ENCODE results near the gene TEX2. TPM values are rescaled to one million over a fixed set of nuclear protein-coding genes. Genes with fewer than 3 reads are reported as not detected.
A peak's percentile ranks its signal among the peaks of the same experiment; 100 is the strongest.

Gene TEX2
- total and polyA plus RNA-seq, 9 of the 15 experiments (the other 6 are each of a cell fraction or from before 2014, with no cell fraction given): 4.1 to 27.6 (median 19.3) TPM

DNA sequence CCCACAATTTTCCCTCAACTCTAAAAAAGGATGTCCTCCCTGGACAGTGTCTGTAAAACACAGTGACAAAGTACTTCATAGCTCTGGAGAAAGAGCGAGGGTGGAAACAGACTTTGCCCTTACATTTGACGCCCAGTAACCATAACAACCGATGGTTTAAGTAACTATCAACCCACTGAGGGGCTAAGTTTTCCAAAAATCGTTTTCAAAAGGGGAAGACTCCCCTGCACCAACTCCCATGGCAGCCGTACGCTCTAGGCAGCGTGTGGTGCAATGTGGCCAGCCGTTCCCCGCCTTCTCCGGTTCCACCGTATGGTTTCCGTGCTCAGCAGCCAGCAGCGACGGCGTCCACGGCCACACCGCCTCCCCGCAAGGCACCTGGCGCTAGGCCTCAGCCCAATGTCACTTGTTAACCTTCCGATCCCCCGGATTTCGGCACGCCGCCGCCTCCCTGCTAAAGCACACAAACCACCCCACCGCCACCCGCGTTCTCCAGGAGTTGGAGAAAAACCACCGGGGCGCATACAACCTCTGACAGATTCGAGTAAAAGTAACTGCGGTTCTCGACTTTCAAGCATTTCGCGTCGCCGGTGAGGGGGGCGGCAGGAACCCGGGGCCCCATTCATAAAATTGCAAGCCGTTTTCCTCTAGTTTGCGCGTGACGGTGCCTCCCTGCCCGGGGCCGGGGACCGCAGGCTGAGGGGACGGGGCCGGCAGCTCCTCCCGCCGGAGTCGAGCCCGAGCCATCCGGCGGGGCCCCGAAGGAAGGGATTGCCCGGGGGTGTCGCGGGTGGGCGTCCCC is 661 bp downstream of the TEX2 start (continued):
- TF ChIP-seq ZNF124 (CRISPR knock-in tag; IDR thresholded peaks at IDR 0.05) (no peak), CBFA2T3 (IDR thresholded peaks at IDR 0.05) (no peak), ZBTB17 (CRISPR knock-in tag; IDR thresholded peaks at IDR 0.05) (no peak), POLR2H (tag; IDR thresholded peaks at IDR 0.05; ENCODE audit: low read depth) (no peak), EZH2 (IDR thresholded peaks at IDR 0.05; ENCODE audit: borderline replicate concordance, low read depth, low read length) (no peak), NR1H2 (CRISPR knock-in tag; IDR thresholded peaks at IDR 0.05) (no peak), MYC (IDR thresholded peaks at IDR 0.05; ENCODE audit: low read depth, low read length) (0 out of 2 replicates have a peak, but pooled peaks have one; percentile 25), MYC (CRISPR knock-in tag; IDR thresholded peaks at IDR 0.05; ENCODE audit: borderline replicate concordance, low read depth) (no peak), TEAD2 (tag; IDR thresholded peaks at IDR 0.05) (no peak), RBM17 (IDR thresholded peaks at IDR 0.05; ENCODE audit: borderline replicate concordance, low read depth, low read length) (no peak)
- TF ChIP-seq, protein P1, sequence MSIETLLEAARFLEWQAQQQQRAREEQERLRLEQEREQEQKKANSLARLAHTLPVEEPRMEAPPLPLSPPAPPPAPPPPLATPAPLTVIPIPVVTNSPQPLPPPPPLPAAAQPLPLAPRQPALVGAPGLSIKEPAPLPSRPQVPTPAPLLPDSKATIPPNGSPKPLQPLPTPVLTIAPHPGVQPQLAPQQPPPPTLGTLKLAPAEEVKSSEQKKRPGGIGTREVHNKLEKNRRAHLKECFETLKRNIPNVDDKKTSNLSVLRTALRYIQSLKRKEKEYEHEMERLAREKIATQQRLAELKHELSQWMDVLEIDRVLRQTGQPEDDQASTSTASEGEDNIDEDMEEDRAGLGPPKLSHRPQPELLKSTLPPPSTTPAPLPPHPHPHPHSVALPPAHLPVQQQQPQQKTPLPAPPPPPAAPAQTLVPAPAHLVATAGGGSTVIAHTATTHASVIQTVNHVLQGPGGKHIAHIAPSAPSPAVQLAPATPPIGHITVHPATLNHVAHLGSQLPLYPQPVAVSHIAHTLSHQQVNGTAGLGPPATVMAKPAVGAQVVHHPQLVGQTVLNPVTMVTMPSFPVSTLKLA (conservative IDR thresholded peaks at IDR 0.05): peak in 1 of 2 experiments; percentile 49; a peak in 3 of 4 replicates
- TF ChIP-seq, protein P2, sequence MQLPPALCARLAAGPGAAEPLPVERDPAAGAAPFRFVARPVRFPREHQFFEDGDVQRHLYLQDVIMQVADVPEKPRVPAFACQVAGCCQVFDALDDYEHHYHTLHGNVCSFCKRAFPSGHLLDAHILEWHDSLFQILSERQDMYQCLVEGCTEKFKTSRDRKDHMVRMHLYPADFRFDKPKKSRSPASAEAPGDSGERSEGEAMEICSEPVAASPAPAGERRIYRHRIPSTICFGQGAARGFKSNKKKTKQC (CRISPR knock-in tag; IDR thresholded peaks at IDR 0.05): no peak
- TF ChIP-seq, protein P3, sequence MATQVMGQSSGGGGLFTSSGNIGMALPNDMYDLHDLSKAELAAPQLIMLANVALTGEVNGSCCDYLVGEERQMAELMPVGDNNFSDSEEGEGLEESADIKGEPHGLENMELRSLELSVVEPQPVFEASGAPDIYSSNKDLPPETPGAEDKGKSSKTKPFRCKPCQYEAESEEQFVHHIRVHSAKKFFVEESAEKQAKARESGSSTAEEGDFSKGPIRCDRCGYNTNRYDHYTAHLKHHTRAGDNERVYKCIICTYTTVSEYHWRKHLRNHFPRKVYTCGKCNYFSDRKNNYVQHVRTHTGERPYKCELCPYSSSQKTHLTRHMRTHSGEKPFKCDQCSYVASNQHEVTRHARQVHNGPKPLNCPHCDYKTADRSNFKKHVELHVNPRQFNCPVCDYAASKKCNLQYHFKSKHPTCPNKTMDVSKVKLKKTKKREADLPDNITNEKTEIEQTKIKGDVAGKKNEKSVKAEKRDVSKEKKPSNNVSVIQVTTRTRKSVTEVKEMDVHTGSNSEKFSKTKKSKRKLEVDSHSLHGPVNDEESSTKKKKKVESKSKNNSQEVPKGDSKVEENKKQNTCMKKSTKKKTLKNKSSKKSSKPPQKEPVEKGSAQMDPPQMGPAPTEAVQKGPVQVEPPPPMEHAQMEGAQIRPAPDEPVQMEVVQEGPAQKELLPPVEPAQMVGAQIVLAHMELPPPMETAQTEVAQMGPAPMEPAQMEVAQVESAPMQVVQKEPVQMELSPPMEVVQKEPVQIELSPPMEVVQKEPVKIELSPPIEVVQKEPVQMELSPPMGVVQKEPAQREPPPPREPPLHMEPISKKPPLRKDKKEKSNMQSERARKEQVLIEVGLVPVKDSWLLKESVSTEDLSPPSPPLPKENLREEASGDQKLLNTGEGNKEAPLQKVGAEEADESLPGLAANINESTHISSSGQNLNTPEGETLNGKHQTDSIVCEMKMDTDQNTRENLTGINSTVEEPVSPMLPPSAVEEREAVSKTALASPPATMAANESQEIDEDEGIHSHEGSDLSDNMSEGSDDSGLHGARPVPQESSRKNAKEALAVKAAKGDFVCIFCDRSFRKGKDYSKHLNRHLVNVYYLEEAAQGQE (IDR thresholded peaks at IDR 0.05; ENCODE audit: borderline replicate concordance): no peak
- TF ChIP-seq, protein P3 (CRISPR knock-in tag; IDR thresholded peaks at IDR 0.05; ENCODE audit: low read depth): no peak
- TF ChIP-seq, protein P4, sequence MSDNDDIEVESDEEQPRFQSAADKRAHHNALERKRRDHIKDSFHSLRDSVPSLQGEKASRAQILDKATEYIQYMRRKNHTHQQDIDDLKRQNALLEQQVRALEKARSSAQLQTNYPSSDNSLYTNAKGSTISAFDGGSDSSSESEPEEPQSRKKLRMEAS (CRISPR knock-in tag; IDR thresholded peaks at IDR 0.05): peak; percentile 55
- TF ChIP-seq, protein P5, sequence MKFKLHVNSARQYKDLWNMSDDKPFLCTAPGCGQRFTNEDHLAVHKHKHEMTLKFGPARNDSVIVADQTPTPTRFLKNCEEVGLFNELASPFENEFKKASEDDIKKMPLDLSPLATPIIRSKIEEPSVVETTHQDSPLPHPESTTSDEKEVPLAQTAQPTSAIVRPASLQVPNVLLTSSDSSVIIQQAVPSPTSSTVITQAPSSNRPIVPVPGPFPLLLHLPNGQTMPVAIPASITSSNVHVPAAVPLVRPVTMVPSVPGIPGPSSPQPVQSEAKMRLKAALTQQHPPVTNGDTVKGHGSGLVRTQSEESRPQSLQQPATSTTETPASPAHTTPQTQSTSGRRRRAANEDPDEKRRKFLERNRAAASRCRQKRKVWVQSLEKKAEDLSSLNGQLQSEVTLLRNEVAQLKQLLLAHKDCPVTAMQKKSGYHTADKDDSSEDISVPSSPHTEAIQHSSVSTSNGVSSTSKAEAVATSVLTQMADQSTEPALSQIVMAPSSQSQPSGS (CRISPR knock-in tag; IDR thresholded peaks at IDR 0.05): no peak
